GM21423 (cell line): ENCODE results near the gene MUSTN1.

Source experiments
- ATAC-seq: cut with Tn5 transposase; IDR thresholded peaks from one replicate; pipeline ENCODE4 v1.9.1; 2021; ENCODE audit warnings: mild to moderate bottlenecking, moderate library complexity; ENCODE audit not compliant: unreplicated experiment

Gene MUSTN1

GRCh38 chr3:52809662-52810377, 25.0 kb downstream of the MUSTN1 start:
- no peak for ATAC-seq

GRCh38 chr3:52809149-52809548, 25.7 kb downstream of the MUSTN1 start:
- ATAC-seq, result no peak

GRCh38 chr3:52805270-52806039, 29.4 kb downstream of the MUSTN1 start:
- no peak for ATAC-seq

GRCh38 chr3:52801839-52802238, 33.0 kb downstream of the MUSTN1 start:
- no peak for ATAC-seq

GRCh38 chr3:52800079-52800478, 34.7 kb downstream of the MUSTN1 start:
- ATAC-seq, result no peak

- ATAC-seq, result no peak
Observed at GRCh38 chr3:52798978-52799476, 35.8 kb downstream of the MUSTN1 start.

- no peak for ATAC-seq
Observed at GRCh38 chr3:52798376-52798977, 36.3 kb downstream of the MUSTN1 start.

GRCh38 chr3:52796411-52796810, 38.4 kb downstream of the MUSTN1 start:
- ATAC-seq, result no peak

GRCh38 chr3:52795298-52795900, 39.4 kb downstream of the MUSTN1 start:
- no peak for ATAC-seq

GRCh38 chr3:52794612-52795099, 40.2 kb downstream of the MUSTN1 start, which contains the start of gene ITIH3:
Gene ITIH3 (plus strand): TSS chr3:52794796. CDS start chr3:52794804, 8 bp downstream.
- no peak for ATAC-seq

- ATAC-seq, result no peak
Observed at GRCh38 chr3:52793702-52794611, 40.9 kb downstream of the MUSTN1 start.

- no peak for ATAC-seq
Observed at GRCh38 chr3:52792961-52793695, 41.7 kb downstream of the MUSTN1 start.

- no peak for ATAC-seq
Observed at GRCh38 chr3:52792413-52792812, 42.4 kb downstream of the MUSTN1 start.

- no peak for ATAC-seq
Observed at GRCh38 chr3:52791928-52792327, 42.9 kb downstream of the MUSTN1 start.

- ATAC-seq, result no peak
Observed at GRCh38 chr3:52791366-52791765, 43.5 kb downstream of the MUSTN1 start.

- ATAC-seq, result no peak
Observed at GRCh38 chr3:52790741-52791140, 44.1 kb downstream of the MUSTN1 start.

- ATAC-seq, result no peak
Observed at GRCh38 chr3:52790337-52790736, 44.5 kb downstream of the MUSTN1 start.

GRCh38 chr3:52789746-52790040, 45.1 kb downstream of the MUSTN1 start:
- no peak for ATAC-seq

- no peak for ATAC-seq
Observed at GRCh38 chr3:52788890-52789745, 45.7 kb downstream of the MUSTN1 start.
